Breast epithelium (tissue), 4 donors: ENCODE data around the gene KCNK4. TPM values are rescaled to one million over a fixed set of nuclear protein-coding genes. Genes with fewer than 3 reads are reported as not detected.

Experiments used
- DNase-seq, 2 donors: peaks; one replicate each; pipeline ENCODE4 v3.0.0-alpha.2; 2019; ENCODE audit warnings: low spot score in 2 of 2
- H3K27ac ChIP-seq, 2 donors: fragments of 200-600 bp; sonication (generic) in 1 of 2; one replicate each; pipeline ENCODE4 v1.5.1; 2016 to 2019; ENCODE audit warnings: mild to moderate bottlenecking in 1 of 2
- H3K27me3 ChIP-seq, 2 donors: fragments of 200-600 bp; sonication (generic) in 1 of 2; one replicate each; pipeline versions ENCODE4 v1.5.1 to v1.6.0; 2017 to 2019; ENCODE audit warnings: control low read depth in 1 of 2, mild to moderate bottlenecking in 1 of 2
- H3K36me3 ChIP-seq: fragments of 200-600 bp; one replicate; pipeline ENCODE4 v1.5.1; 2019
- H3K4me1 ChIP-seq, 2 donors: fragments of 200-600 bp; sonication (generic); one replicate each; pipeline ENCODE4 v1.5.1; 2016 to 2019; ENCODE audit warnings: control low read depth in 1 of 2
- H3K4me3 ChIP-seq, 3 donors: fragments of 200-600 bp; sonication (generic); 1 replicate in 2 of 3; 2 replicates in 1 of 3; pipeline ENCODE4 v1.5.1; 2016 to 2019; ENCODE audit warnings: mild to moderate bottlenecking in 3 of 3, moderate library complexity in 2 of 3
- H3K9me3 ChIP-seq, 2 donors: fragments of 200-600 bp; sonication (generic) in 1 of 2; one replicate each; pipeline ENCODE4 v1.5.1; 2016 to 2019; ENCODE audit warnings: control low read depth in 1 of 2
- POLR2A ChIP-seq: fragments of 450-650 bp; IDR thresholded peaks from one replicate; pipeline ENCODE4 v1.6.1; 2016; ENCODE audit warnings: antibody characterized with exemption, mild to moderate bottlenecking, moderate library complexity
- POLR2AphosphoS5 ChIP-seq, 3 donors: sonication (generic); formaldehyde crosslinking; IDR thresholded peaks; one replicate each; pipeline ENCODE4 v1.6.1; 2017; ENCODE audit warnings: antibody characterized with exemption in 3 of 3
- intact Hi-C: fragments of 100-400 bp; cut with DNase I; formaldehyde crosslinking; loops from one replicate; pipeline ENCODE4 v1.15.1; 2023; ENCODE audit warnings: low total_unique reads
- total RNA-seq, 3 donors: library from RNA; depleted of rRNA; stranded (reverse); fragments of >200 nt; gene quantifications; one replicate each; pipeline ENCODE4 v1.1.0, GENCODE V29; 2016
- TF ChIP-seq, protein P1 (sequence below), 3 donors: fragments of 450-650 bp; IDR thresholded peaks; one replicate each; pipeline ENCODE4 v1.5.1; 2016 to 2017; ENCODE audit warnings: antibody characterized with exemption in 3 of 3, mild to moderate bottlenecking in 3 of 3, moderate library complexity in 3 of 3

Gene KCNK4
- total RNA-seq, 3 donors from 2014 or later: 2.3 TPM; not detected in 2

DNA sequence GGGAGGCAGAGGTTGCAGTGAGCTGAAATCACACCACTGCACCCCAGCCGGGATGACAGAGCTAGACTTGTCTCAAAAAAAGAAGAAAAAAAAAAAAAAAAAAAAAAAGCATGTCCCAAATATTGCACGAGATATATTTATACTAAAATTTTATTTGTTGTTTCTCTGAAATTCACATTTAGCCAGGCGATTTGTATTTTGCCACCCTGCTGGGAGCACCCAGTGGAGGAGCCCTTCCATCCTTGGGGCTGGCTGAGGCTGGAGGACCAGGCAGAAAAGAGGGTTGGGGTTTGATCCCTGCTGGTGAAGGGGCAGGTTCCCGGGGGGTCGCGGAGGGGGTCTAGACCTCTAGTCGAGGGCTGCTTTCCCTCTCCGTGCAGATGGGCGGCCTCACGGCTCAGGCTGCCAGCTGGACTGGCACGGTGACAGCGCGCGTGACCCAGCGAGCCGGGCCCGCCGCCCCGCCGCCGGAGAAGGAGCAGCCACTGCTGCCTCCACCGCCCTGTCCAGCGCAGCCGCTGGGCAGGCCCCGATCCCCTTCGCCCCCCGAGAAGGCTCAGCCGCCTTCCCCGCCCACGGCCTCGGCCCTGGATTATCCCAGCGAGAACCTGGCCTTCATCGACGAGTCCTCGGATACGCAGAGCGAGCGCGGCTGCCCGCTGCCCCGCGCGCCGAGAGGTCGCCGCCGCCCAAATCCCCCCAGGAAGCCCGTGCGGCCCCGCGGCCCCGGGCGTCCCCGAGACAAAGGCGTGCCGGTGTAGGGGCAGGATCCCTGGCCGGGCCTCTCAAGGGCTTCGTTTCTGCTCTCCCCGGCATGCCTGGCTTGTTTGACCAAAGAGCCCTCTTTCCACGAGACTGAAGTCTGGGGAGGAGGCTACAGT, 8.1 kb downstream of the KCNK4 start:
- no peaks in the 10 kb centered on the region for H3K9me3 ChIP-seq
- no peak for TF ChIP-seq POLR2A
- TF ChIP-seq POLR2AphosphoS5 (IDR thresholded peaks at IDR 0.05): no peak
- TF ChIP-seq, protein P1, sequence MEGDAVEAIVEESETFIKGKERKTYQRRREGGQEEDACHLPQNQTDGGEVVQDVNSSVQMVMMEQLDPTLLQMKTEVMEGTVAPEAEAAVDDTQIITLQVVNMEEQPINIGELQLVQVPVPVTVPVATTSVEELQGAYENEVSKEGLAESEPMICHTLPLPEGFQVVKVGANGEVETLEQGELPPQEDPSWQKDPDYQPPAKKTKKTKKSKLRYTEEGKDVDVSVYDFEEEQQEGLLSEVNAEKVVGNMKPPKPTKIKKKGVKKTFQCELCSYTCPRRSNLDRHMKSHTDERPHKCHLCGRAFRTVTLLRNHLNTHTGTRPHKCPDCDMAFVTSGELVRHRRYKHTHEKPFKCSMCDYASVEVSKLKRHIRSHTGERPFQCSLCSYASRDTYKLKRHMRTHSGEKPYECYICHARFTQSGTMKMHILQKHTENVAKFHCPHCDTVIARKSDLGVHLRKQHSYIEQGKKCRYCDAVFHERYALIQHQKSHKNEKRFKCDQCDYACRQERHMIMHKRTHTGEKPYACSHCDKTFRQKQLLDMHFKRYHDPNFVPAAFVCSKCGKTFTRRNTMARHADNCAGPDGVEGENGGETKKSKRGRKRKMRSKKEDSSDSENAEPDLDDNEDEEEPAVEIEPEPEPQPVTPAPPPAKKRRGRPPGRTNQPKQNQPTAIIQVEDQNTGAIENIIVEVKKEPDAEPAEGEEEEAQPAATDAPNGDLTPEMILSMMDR (IDR thresholded peaks at IDR 0.05): no peak
- H3K27me3 ChIP-seq: peaks cover 3 to 40% of the 10 kb centered on the region in 2 donors
- H3K27ac ChIP-seq: no peak overlapping the region
- peaks cover 13 to 15% of the 10 kb centered on the region in 2 donors for H3K4me1 ChIP-seq
- intact Hi-C loops: no loop called here
- H3K4me3 ChIP-seq: peak overlapping the region; percentile 36 to 69 (median 47)
- peak; percentile 39 to 67 for DNase-seq
- H3K36me3 ChIP-seq: no peaks in the 10 kb centered on the region

DNA sequence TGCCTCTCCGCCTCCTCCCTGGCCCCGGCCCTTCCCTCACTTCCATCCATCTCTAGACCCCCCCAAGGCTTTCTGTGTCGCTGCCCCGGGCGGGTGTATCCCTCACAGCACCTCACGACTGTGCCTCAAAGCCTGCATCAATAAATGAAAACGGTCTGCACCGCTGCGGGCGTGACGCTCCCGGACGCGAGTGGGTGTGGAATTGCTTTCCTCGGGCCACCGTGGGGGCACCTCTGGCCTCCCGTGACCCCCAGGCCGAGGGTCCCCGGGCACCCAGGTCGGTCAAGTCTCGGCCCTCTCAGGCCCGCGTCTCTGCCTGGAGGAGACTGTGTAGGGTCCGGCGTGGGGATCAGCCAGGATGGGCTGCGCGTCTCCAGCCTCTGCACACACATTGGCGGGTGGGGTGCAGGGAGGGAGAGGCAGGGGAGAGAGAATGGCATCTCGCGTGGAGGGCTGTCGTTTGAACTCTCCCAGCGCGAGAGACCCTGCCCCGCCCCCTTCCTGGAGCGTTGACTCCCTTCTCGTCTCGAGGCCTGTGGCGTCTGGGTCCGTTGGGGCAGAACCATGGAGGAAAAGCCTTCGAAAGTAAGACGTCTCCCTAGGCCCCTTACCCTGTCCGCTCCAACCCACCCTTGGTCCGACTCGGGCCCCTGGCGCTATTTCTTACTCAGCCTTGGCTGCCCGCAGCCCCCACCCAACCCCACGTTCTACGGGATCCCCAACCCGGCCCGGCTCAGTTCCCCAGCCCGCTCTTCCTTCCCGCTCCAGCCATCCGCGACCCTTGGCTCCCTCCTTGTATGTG, 8.9 kb downstream of the KCNK4 start, which contains the start of gene CATSPERZ:
CATSPERZ (plus strand) TSS at position 512 of the 802 bp plus-strand sequence; CDS start at position 565, 53 bp downstream.
- Histone ChIP-seq H3K4me3 (peak within 1 kb of the TSS; percentile 36 to 69 (median 47)), H3K27me3 (peaks cover 3 to 40% of the 10 kb centered on the region in 2 donors), H3K36me3 (no peaks in the 10 kb centered on the region), H3K27ac (no peak within 1 kb of the TSS), H3K9me3 (no peaks in the 10 kb centered on the region), H3K4me1 (peaks cover 13 to 15% of the 10 kb centered on the region in 2 donors)
- no peak for DNase-seq
- TF ChIP-seq POLR2AphosphoS5 (IDR thresholded peaks at IDR 0.05): no peak
- TF ChIP-seq, protein P1 (IDR thresholded peaks at IDR 0.05): no peak
- TF ChIP-seq POLR2A: no peak
- intact Hi-C loops: no loop called here

DNA sequence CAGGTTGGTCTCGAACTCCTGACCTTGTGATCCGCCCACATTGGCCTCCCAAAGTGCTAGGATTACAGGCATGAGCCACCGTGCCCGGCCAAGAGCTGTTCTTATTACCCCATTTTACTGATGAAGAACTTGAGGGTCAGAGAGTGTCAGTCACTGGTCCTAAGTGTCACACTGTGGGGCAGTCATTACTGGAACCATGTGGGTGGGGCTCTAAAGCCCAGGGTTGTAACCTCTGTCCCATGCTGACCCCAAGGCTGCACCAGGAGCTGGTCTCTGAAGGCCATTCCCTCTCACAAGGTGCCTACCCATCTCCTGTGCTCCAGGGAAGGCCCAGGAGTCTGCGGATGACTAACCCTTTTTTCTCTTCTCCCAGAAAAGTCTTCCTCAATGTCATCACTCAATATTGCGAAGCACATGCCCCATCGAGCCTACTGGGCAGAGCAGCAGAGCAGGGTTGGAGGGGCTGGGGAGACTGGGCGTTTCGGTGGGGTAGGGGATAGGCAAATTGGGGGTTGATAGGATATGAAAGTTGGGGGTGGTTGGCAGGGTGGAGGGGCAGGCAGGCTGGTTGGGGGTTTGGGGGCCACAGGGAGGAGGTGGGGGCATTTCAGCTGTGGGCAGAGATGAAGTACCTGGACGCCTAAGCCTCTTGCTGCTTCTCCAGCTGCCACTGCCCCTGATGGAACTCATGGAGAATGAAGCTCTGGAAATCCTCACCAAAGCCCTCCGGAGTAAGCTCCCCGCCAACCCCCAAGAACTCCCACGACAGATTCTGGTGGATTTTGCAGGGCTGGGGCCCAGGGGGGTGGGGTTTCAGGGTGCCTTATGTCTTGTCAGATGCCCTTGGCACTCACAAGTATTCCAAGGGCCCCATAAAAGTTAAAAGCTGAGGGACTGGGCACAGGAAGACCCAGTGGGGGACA, 12.3 kb downstream of the KCNK4 start:
- peaks cover 3 to 18% of the 10 kb centered on the region in 2 donors for H3K27me3 ChIP-seq
- H3K36me3 ChIP-seq: no peaks in the 10 kb centered on the region
- H3K27ac ChIP-seq: peak overlapping the region; percentile 89 to 90
- no peak overlapping the region for H3K4me3 ChIP-seq
- DNase-seq: no peak
- peaks cover 20 to 23% of the 10 kb centered on the region in 2 donors for H3K4me1 ChIP-seq
- H3K9me3 ChIP-seq: no peaks in the 10 kb centered on the region
- TF ChIP-seq POLR2A: no peak
- TF ChIP-seq, protein P1 (IDR thresholded peaks at IDR 0.05): no peak
- no peak for TF ChIP-seq POLR2AphosphoS5 (IDR thresholded peaks at IDR 0.05)
- intact Hi-C loops: no loop called here

DNA sequence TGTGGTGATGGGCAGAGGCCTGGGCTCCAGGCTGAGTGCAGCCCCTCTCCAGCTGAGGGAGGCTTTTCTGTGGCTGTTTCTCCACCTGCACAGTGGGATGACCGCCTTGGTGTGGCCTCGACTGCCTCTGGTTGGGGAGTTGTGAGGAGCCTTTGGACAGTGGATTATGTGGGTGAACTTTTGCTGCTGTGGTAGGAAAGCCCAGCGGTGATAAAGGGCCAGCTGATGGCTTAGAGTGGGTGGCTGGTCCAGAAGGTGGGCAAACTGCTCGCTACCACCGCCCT, 12.9 kb downstream of the KCNK4 start:
- Histone ChIP-seq H3K4me1 (peaks cover 20 to 23% of the 10 kb centered on the region in 2 donors), H3K27me3 (peaks cover 3 to 18% of the 10 kb centered on the region in 2 donors), H3K4me3 (peak overlapping the region; percentile 62 to 75 (median 69)), H3K27ac (peak overlapping the region; percentile 89 to 90), H3K9me3 (no peaks in the 10 kb centered on the region), H3K36me3 (no peaks in the 10 kb centered on the region)
- TF ChIP-seq, protein P1 (IDR thresholded peaks at IDR 0.05): no peak
- TF ChIP-seq POLR2AphosphoS5 (IDR thresholded peaks at IDR 0.05) (no peak), POLR2A (no peak)
- no peak for DNase-seq
- intact Hi-C loops: no loop called here
